IMR-90 (cell line): ENCODE data around the gene MOV10L1. TPM values are rescaled to one million over a fixed set of nuclear protein-coding genes. Genes with fewer than 3 reads are reported as not detected.

Source experiments
- ATAC-seq: fragments of 200-7000 bp; cut with Tn5 transposase; 2 replicates; pipeline ENCODE4 v1.9.1; 2020; ENCODE audit warnings: low read depth, mild to moderate bottlenecking, moderate library complexity
- BruUV-seq: library from RNA; stranded (reverse); fragments of 400-500 nt; replicated peaks from 2 replicates; lab custom pipeline; 2021; lab: Mats Ljungman, UMichigan
- CTCF ChIA-PET: fragments of 300-600 bp; formaldehyde crosslinking; extraction: SDS; loops from one replicate; lab custom pipeline; 2021; ENCODE audit warnings: antibody characterized with exemption; lab: Yijun Ruan, JAX
- POLR2A ChIA-PET: fragments of 300-600 bp; sonication (Branson Sonifier 250); formaldehyde crosslinking; loops from one replicate; lab custom pipeline; 2022; ENCODE audit warnings: antibody characterized with exemption; ENCODE audit not compliant: unreplicated experiment; lab: Charles Lee
- DNase-seq: peaks from one replicate; pipeline ENCODE4 v3.0.0; 2013
- H2AFZ ChIP-seq: replicated peaks from 2 replicates; pipeline ENCODE3; 2013; ENCODE audit warnings: low read length, mild to moderate bottlenecking; ENCODE audit not compliant: poor library complexity
- H2AK5ac ChIP-seq: 2 replicates; pipeline ENCODE4 v1.6.1; 2013; ENCODE audit warnings: low read depth, low read length, inconsistent platforms
- H2AK9ac ChIP-seq: replicated peaks from 2 replicates; pipeline ENCODE3; 2013; ENCODE audit warnings: mild to moderate bottlenecking, low read depth, low read length, moderate library complexity; ENCODE audit not compliant: poor library complexity
- H2BK120ac ChIP-seq: 2 replicates; pipeline ENCODE4 v1.6.1; 2013; ENCODE audit warnings: low read depth, low read length, inconsistent platforms
- H2BK15ac ChIP-seq: 3 replicates; pipeline ENCODE4 v1.6.1; 2013; ENCODE audit warnings: low read depth, low read length, inconsistent platforms
- H2BK20ac ChIP-seq: 2 replicates; pipeline ENCODE4 v1.6.1; 2013; ENCODE audit warnings: low read depth, mild to moderate bottlenecking, inconsistent platforms, low read length, moderate library complexity
- H2BK5ac ChIP-seq: 2 replicates; pipeline ENCODE4 v1.6.1; 2013; ENCODE audit warnings: mild to moderate bottlenecking, low read depth, low read length, inconsistent platforms; ENCODE audit not compliant: poor library complexity, severe bottlenecking
- H3K14ac ChIP-seq: replicated peaks from 2 replicates; pipeline ENCODE4 v1.6.1; 2013; ENCODE audit warnings: low read depth, low read length, inconsistent platforms
- H3K18ac ChIP-seq: 2 replicates; pipeline ENCODE4 v1.6.1; 2013; ENCODE audit warnings: low read depth, low read length, control low read depth
- H3K23ac ChIP-seq: 2 replicates; pipeline ENCODE4 v1.6.1; 2013; ENCODE audit warnings: low read depth, low read length, inconsistent platforms
- H3K27ac ChIP-seq: 2 replicates; pipeline ENCODE4 v1.5.1; 2013; ENCODE audit warnings: mild to moderate bottlenecking, control low read depth, low read length; ENCODE audit not compliant: insufficient read depth
- H3K27me3 ChIP-seq: 2 replicates; pipeline ENCODE4 v1.6.1; 2013; ENCODE audit warnings: low read length; ENCODE audit not compliant: control insufficient read depth, insufficient read depth
- H3K36me3 ChIP-seq: 2 replicates; pipeline ENCODE4 v1.6.1; 2013; ENCODE audit warnings: low read length, mixed read lengths; ENCODE audit not compliant: control insufficient read depth, insufficient read depth
- H3K4ac ChIP-seq: 2 replicates; pipeline ENCODE4 v1.6.1; 2013; ENCODE audit warnings: low read depth, low read length, inconsistent platforms
- H3K4me1 ChIP-seq: 2 replicates; pipeline ENCODE4 v1.6.1; 2013; ENCODE audit warnings: low read length, mixed read lengths; ENCODE audit not compliant: control insufficient read depth, insufficient read depth
- H3K4me2 ChIP-seq: 2 replicates; pipeline ENCODE4 v1.6.1; 2013; ENCODE audit warnings: low read depth, mild to moderate bottlenecking, control low read depth, low read length, moderate library complexity
- H3K4me3 ChIP-seq: 2 replicates; pipeline ENCODE4 v1.5.1; 2013; ENCODE audit warnings: low read depth, mild to moderate bottlenecking, control low read depth, low read length, moderate library complexity; ENCODE audit not compliant: insufficient read depth
- H3K56ac ChIP-seq: 2 replicates; pipeline ENCODE4 v1.6.1; 2013; ENCODE audit warnings: low read length, inconsistent platforms; ENCODE audit not compliant: insufficient read depth; ENCODE audit errors: extremely low read depth
- H3K79me1 ChIP-seq, 2 experiments: 2 replicates each; pipeline ENCODE4 v1.6.1; 2013; ENCODE audit warnings: low read length in 2 of 2, inconsistent platforms in 1 of 2, low read depth in 1 of 2
- H3K9ac ChIP-seq: 2 replicates; pipeline ENCODE4 v1.6.1; 2013; ENCODE audit warnings: low read depth, low read length, control low read depth
- H3K9me1 ChIP-seq: 2 replicates; pipeline ENCODE4 v1.6.1; 2013; ENCODE audit warnings: low read length, inconsistent platforms; ENCODE audit not compliant: insufficient read depth
- H3K9me3 ChIP-seq: 2 replicates; pipeline ENCODE4 v1.6.1; 2013; ENCODE audit warnings: low read length; ENCODE audit not compliant: control insufficient read depth, insufficient read depth
- H4K20me1 ChIP-seq: 2 replicates; pipeline ENCODE4 v1.6.1; 2013; ENCODE audit warnings: low read length, inconsistent platforms; ENCODE audit not compliant: insufficient read depth
- H4K5ac ChIP-seq: 2 replicates; pipeline ENCODE4 v1.6.1; 2013; ENCODE audit warnings: mild to moderate bottlenecking, low read depth, low read length, control low read depth
- H4K8ac ChIP-seq, 2 experiments: 2 replicates each; pipeline ENCODE4 v1.6.1; 2013; ENCODE audit warnings: low read depth in 2 of 2, low read length in 2 of 2, control low read depth in 1 of 2, inconsistent platforms in 1 of 2
- H4K91ac ChIP-seq: 2 replicates; pipeline ENCODE4 v1.6.1; 2013; ENCODE audit warnings: low read depth, low read length, inconsistent platforms; ENCODE audit not compliant: insufficient read depth
- CEBPB ChIP-seq: IDR thresholded peaks from 2 replicates; pipeline ENCODE4 v1.6.1; 2012; ENCODE audit warnings: low read depth, low read length, improper control_type of control experiment
- FOS ChIP-seq: fragments of 150-350 bp; IDR thresholded peaks from 2 replicates; pipeline ENCODE4 v1.6.1; 2016; ENCODE audit warnings: low read depth, low read length
- MAFK ChIP-seq: IDR thresholded peaks from 2 replicates; pipeline ENCODE4 v1.6.1; 2012; ENCODE audit warnings: low read depth, low read length, improper control_type of control experiment
- MAZ ChIP-seq: IDR thresholded peaks from 2 replicates; pipeline ENCODE4 v1.6.1; 2012; ENCODE audit warnings: low read depth, mild to moderate bottlenecking, low read length, improper control_type of control experiment, moderate library complexity, borderline replicate concordance
- NFE2L2 ChIP-seq: fragments of 150-350 bp; IDR thresholded peaks from 2 replicates; pipeline ENCODE4 v1.6.1; 2016; ENCODE audit warnings: low read depth, mild to moderate bottlenecking, low read length
- POLR2A ChIP-seq: IDR thresholded peaks from 2 replicates; pipeline ENCODE4 v1.6.1; 2012; ENCODE audit warnings: mild to moderate bottlenecking, low read depth, low read length
- RCOR1 ChIP-seq: IDR thresholded peaks from 2 replicates; pipeline ENCODE4 v1.6.1; 2012; ENCODE audit warnings: mild to moderate bottlenecking, low read length, improper control_type of control experiment; ENCODE audit not compliant: insufficient replicate concordance
- RFX5 ChIP-seq: IDR thresholded peaks from 2 replicates; pipeline ENCODE4 v1.8.0; 2012; ENCODE audit warnings: low read depth, mild to moderate bottlenecking, low read length, moderate library complexity
- SMC3 ChIP-seq: fragments of 150-350 bp; IDR thresholded peaks from 2 replicates; pipeline ENCODE4 v1.6.1; 2016; ENCODE audit warnings: low read depth, mild to moderate bottlenecking, antibody characterized with exemption, low read length, moderate library complexity
- WGBS, 2 experiments: methylation state at CpG; one replicate each; pipeline versions ENCODE4 v1.1.5 to v1.1.7; 2013; ENCODE audit warnings: missing lambda C conversion rate in 2 of 2; ENCODE audit not compliant: insufficient read length in 1 of 2; ENCODE audit errors: extremely low coverage in 2 of 2; 5-methylcytosine and 5-hydroxymethylcytosine counted together
- dilution Hi-C: fragments of 300-500 bp; cut with HindIII; formaldehyde crosslinking; loops from one replicate; pipeline ENCODE4 v1.14.3; 2018; ENCODE audit warnings: low sequenced_read_pairs; ENCODE audit not compliant: unreplicated experiment
- in situ Hi-C: fragments of 300-500 bp; cut with MboI; formaldehyde crosslinking; loops from 3 replicates; pipeline ENCODE4 v1.14.3; 2019; ENCODE audit warnings: low sequenced_read_pairs, inconsistent platforms, mixed read lengths
- intact Hi-C: fragments of 100-400 bp; cut with micrococcal nuclease; formaldehyde crosslinking; loops from 2 replicates; pipeline ENCODE4 v1.10.0; 2022
- polyA plus RNA-seq, 3 experiments: library from polyadenylated mRNA; depleted of rRNA; stranded (reverse); fragments of >200 nt; gene quantifications; 2 replicates each; pipeline ENCODE4 v1.2.3, GENCODE V29; 2012; ENCODE audit warnings: low replicate concordance in 1 of 3
- total RNA-seq: library from RNA; depleted of rRNA; stranded (reverse); fragments of >200 nt; gene quantifications from 2 replicates; pipeline ENCODE4 v1.2.3, GENCODE V29; 2012
- TF ChIP-seq, protein P1 (sequence below): fragments of 150-350 bp; IDR thresholded peaks from 2 replicates; pipeline ENCODE4 v1.6.1; 2017; ENCODE audit warnings: mild to moderate bottlenecking, antibody characterized with exemption, low read length, low read depth
- TF ChIP-seq, protein P2 (sequence below): conservative IDR thresholded peaks from 2 replicates; pipeline ENCODE4 v1.5.1; 2012; ENCODE audit warnings: mild to moderate bottlenecking, low read depth, low read length, improper control_type of control experiment
- TF ChIP-seq, protein P3 (sequence below): fragments of 150-350 bp; IDR thresholded peaks from 2 replicates; pipeline ENCODE4 v1.6.1; 2016; ENCODE audit warnings: low read depth, mild to moderate bottlenecking, low read length, moderate library complexity, borderline replicate concordance

MOV10L1 gene
- total and polyA plus RNA-seq, 2 of the 4 experiments (the other 2 are of a cell fraction) = 0.72 to 1.4 TPM

DNA sequence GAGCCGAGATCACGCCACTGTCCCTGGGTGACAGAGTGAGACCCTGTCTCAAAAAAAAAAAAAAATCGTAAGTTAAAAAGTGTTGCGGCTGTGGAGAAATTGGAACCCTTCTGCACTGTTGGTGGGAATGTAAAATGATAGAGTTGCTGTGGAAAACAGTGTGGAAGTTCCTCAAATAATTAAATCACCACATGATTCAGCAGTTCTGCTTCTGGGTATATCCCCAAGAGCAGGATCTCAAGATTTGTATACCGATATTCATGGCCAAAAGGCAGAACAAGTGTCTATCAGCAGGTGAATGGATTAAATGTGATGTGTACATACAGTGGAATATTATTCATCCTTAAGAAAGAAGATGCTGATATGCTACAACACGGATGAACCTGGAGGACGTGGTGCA is 114.8 kb downstream of the MOV10L1 start:
- dilution Hi-C loops = no loop called here
- ATAC-seq = no peak
- no peak overlapping the region for H2BK15ac ChIP-seq
- H4K91ac ChIP-seq = no peak overlapping the region
- no peak overlapping the region for H3K4me3 ChIP-seq
- no peak overlapping the region for H3K18ac ChIP-seq
- H4K5ac ChIP-seq = no peak overlapping the region
- peaks cover 24% of the 10 kb centered on the region for H3K36me3 ChIP-seq
- H2BK20ac ChIP-seq = no peak overlapping the region
- H4K20me1 ChIP-seq = peaks cover 26% of the 10 kb centered on the region
- no peak overlapping the region for H2AK9ac ChIP-seq
- DNase-seq = no peak
- in situ Hi-C loops = loop anchor here (25.0 kb wide), 1 partner anchor 392 kb away; no protein-coding TSS in a partner anchor
- ChIA-PET POLR2A (no interaction called here), CTCF (no interaction called here)
- H3K27ac ChIP-seq = no peak overlapping the region
- no peak overlapping the region for H3K4ac ChIP-seq
- H3K14ac ChIP-seq = no peak overlapping the region
- H3K9ac ChIP-seq = no peak overlapping the region
- no TSS peak for BruUV-seq
- no peak overlapping the region for H2AFZ ChIP-seq
- H3K23ac ChIP-seq = no peak overlapping the region
- H3K4me1 ChIP-seq = peaks cover 4% of the 10 kb centered on the region; the same call in 1 of the 2 replicates
- H3K56ac ChIP-seq = no peak overlapping the region
- intact Hi-C loops = loop anchor here (10.0 kb wide), 1 partner anchor 230 kb away; no protein-coding TSS in a partner anchor
- H2BK5ac ChIP-seq = no peak overlapping the region
- H3K9me1 ChIP-seq = 0 out of 2 replicates have a peak, but pooled peaks cover 2% of the 10 kb centered on the region
- no peaks in the 10 kb centered on the region for H3K9me3 ChIP-seq
- peaks cover 38 to 68% of the 10 kb centered on the region in 2 experiments for H3K79me1 ChIP-seq
- H3K27me3 ChIP-seq = no peaks in the 10 kb centered on the region
- H3K4me2 ChIP-seq = no peak overlapping the region
- TF ChIP-seq MAZ (no peak), NFE2L2 (no peak), RCOR1 (no peak), FOS (no peak), MAFK (no peak), POLR2A (no peak), CEBPB (no peak), RFX5 (no peak), SMC3 (no peak)
- TF ChIP-seq, protein P1, sequence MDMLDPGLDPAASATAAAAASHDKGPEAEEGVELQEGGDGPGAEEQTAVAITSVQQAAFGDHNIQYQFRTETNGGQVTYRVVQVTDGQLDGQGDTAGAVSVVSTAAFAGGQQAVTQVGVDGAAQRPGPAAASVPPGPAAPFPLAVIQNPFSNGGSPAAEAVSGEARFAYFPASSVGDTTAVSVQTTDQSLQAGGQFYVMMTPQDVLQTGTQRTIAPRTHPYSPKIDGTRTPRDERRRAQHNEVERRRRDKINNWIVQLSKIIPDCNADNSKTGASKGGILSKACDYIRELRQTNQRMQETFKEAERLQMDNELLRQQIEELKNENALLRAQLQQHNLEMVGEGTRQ = no peak
- TF ChIP-seq, protein P2, sequence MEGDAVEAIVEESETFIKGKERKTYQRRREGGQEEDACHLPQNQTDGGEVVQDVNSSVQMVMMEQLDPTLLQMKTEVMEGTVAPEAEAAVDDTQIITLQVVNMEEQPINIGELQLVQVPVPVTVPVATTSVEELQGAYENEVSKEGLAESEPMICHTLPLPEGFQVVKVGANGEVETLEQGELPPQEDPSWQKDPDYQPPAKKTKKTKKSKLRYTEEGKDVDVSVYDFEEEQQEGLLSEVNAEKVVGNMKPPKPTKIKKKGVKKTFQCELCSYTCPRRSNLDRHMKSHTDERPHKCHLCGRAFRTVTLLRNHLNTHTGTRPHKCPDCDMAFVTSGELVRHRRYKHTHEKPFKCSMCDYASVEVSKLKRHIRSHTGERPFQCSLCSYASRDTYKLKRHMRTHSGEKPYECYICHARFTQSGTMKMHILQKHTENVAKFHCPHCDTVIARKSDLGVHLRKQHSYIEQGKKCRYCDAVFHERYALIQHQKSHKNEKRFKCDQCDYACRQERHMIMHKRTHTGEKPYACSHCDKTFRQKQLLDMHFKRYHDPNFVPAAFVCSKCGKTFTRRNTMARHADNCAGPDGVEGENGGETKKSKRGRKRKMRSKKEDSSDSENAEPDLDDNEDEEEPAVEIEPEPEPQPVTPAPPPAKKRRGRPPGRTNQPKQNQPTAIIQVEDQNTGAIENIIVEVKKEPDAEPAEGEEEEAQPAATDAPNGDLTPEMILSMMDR = no peak
- TF ChIP-seq, protein P3, sequence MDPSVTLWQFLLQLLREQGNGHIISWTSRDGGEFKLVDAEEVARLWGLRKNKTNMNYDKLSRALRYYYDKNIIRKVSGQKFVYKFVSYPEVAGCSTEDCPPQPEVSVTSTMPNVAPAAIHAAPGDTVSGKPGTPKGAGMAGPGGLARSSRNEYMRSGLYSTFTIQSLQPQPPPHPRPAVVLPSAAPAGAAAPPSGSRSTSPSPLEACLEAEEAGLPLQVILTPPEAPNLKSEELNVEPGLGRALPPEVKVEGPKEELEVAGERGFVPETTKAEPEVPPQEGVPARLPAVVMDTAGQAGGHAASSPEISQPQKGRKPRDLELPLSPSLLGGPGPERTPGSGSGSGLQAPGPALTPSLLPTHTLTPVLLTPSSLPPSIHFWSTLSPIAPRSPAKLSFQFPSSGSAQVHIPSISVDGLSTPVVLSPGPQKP = no peak
- H4K8ac ChIP-seq = no peak overlapping the region
- H2BK120ac ChIP-seq = no peak overlapping the region
- no peak overlapping the region for H2AK5ac ChIP-seq
- WGBS, 2 experiments = 90% methylated on average over 2 of the region's 7 CpGs; no CpG with 5 or more reads in 1 of the 2 experiments
